OCI-LY1 (cell line): ENCODE data around the gene TRIM29.

Source experiments
- H2AFZ ChIP-seq: fragments of 200-600 bp; sonication (generic), shearing (Covaris generic); 2 replicates; pipeline ENCODE4 v1.6.0; 2014; ENCODE audit warnings: antibody characterized with exemption, mild to moderate bottlenecking, low read length
- H3F3A ChIP-seq: fragments of 200-600 bp; sonication (generic), shearing (Covaris generic); 2 replicates; pipeline ENCODE4 v1.6.0; 2014; ENCODE audit warnings: mild to moderate bottlenecking, antibody characterized with exemption, low read length, moderate library complexity; ENCODE audit not compliant: insufficient read depth
- H3K27ac ChIP-seq: fragments of 200-600 bp; sonication (generic); 2 replicates; pipeline ENCODE4 v1.5.1; 2014; ENCODE audit warnings: low read length, mixed run types, mild to moderate bottlenecking, low read depth; ENCODE audit not compliant: poor library complexity, severe bottlenecking
- H3K27me3 ChIP-seq: fragments of 200-600 bp; sonication (generic); 2 replicates; pipeline ENCODE4 v1.6.0; 2014; ENCODE audit warnings: antibody characterized with exemption, mild to moderate bottlenecking, low read length, moderate library complexity; ENCODE audit not compliant: insufficient read depth
- H3K36me3 ChIP-seq: fragments of 200-600 bp; sonication (generic); 2 replicates; pipeline ENCODE4 v1.6.1; 2014; ENCODE audit warnings: mild to moderate bottlenecking, antibody characterized with exemption, low read length, moderate library complexity, mixed read lengths; ENCODE audit not compliant: insufficient read depth
- H3K4me1 ChIP-seq: fragments of 200-600 bp; sonication (generic); 2 replicates; pipeline ENCODE4 v1.5.1; 2014; ENCODE audit warnings: mild to moderate bottlenecking, low read length, moderate library complexity; ENCODE audit not compliant: insufficient read depth, severe bottlenecking
- H3K4me2 ChIP-seq: fragments of 200-600 bp; sonication (generic), shearing (Covaris generic); 2 replicates; pipeline ENCODE4 v1.6.1; 2014; ENCODE audit warnings: low read length
- H3K4me3 ChIP-seq: fragments of 200-600 bp; sonication (generic); 2 replicates; pipeline ENCODE4 v1.5.1; 2014; ENCODE audit warnings: low read length, low read depth, mild to moderate bottlenecking, mixed read lengths; ENCODE audit not compliant: poor library complexity, severe bottlenecking
- H3K79me2 ChIP-seq: fragments of 200-600 bp; shearing (Covaris generic); 2 replicates; pipeline ENCODE4 v1.6.1; 2016; ENCODE audit warnings: mixed run types, low read length, mixed read lengths; ENCODE audit not compliant: insufficient read depth
- H3K9ac ChIP-seq: fragments of 200-600 bp; sonication (generic), shearing (Covaris generic); 2 replicates; pipeline ENCODE4 v1.6.1; 2014; ENCODE audit warnings: mild to moderate bottlenecking, low read length, mixed read lengths
- H3K9me2 ChIP-seq: fragments of 200-600 bp; sonication (generic), shearing (Covaris generic); 2 replicates; pipeline ENCODE4 v1.6.1; 2014; ENCODE audit warnings: low read depth, mild to moderate bottlenecking, low read length, mixed read lengths
- H3K9me3 ChIP-seq: fragments of 200-600 bp; shearing (Covaris generic); 2 replicates; pipeline ENCODE4 v1.6.1; 2014; ENCODE audit warnings: low read length, mixed read lengths
- H4K20me1 ChIP-seq: fragments of 200-600 bp; sonication (generic), shearing (Covaris generic); 2 replicates; pipeline ENCODE4 v1.6.0; 2016; ENCODE audit warnings: mild to moderate bottlenecking, low read length; ENCODE audit not compliant: insufficient read depth
- CTCF ChIP-seq: fragments of 200-600 bp; sonication (generic), shearing (Covaris generic); IDR thresholded peaks from 2 replicates; pipeline ENCODE4 v1.5.1; 2017; ENCODE audit warnings: mild to moderate bottlenecking, antibody characterized with exemption, low read length, moderate library complexity, mixed read lengths
- EZH2 ChIP-seq: fragments of 200-600 bp; sonication (generic), shearing (Covaris generic); IDR thresholded peaks from 2 replicates; pipeline ENCODE4 v1.8.0; 2017; ENCODE audit warnings: borderline replicate concordance, mixed run types, mild to moderate bottlenecking, antibody characterized with exemption, low read length, moderate library complexity, mixed read lengths

TRIM29 gene

GRCh38 chr11:120137611-120138521 lies at the start of gene TRIM29:
TRIM29 (minus strand) TSS chr11:120138113; CDS start chr11:120138031, 82 bp downstream.
- H3K4me2 ChIP-seq: no peak within 1 kb of the TSS
- H3K27me3 ChIP-seq: no peaks in the 10 kb centered on the region
- no peaks in the 10 kb centered on the region for H3F3A ChIP-seq
- no peaks in the 10 kb centered on the region for H3K36me3 ChIP-seq
- H3K79me2 ChIP-seq: no peaks in the 10 kb centered on the region
- no peaks in the 10 kb centered on the region for H3K4me1 ChIP-seq
- H3K4me3 ChIP-seq: no peak within 1 kb of the TSS
- no peaks in the 10 kb centered on the region for H3K9me3 ChIP-seq
- no peaks in the 10 kb centered on the region for H4K20me1 ChIP-seq
- H3K27ac ChIP-seq: no peak within 1 kb of the TSS
- no peak within 1 kb of the TSS for H2AFZ ChIP-seq
- no peak within 1 kb of the TSS for H3K9ac ChIP-seq
- no peaks in the 10 kb centered on the region for H3K9me2 ChIP-seq
- no peak for TF ChIP-seq CTCF
- no peak for TF ChIP-seq EZH2

GRCh38 chr11:120186774-120187591 lies 49.1 kb upstream of the TRIM29 start:
- Histone ChIP-seq H3K4me3 (no peak overlapping the region), H3K9ac (no peak overlapping the region), H3F3A (no peaks in the 10 kb centered on the region), H3K9me3 (no peaks in the 10 kb centered on the region), H3K79me2 (no peaks in the 10 kb centered on the region), H3K4me2 (no peak overlapping the region), H3K4me1 (no peaks in the 10 kb centered on the region), H3K27me3 (no peaks in the 10 kb centered on the region), H3K36me3 (no peaks in the 10 kb centered on the region), H4K20me1 (no peaks in the 10 kb centered on the region), H3K27ac (no peak overlapping the region), H3K9me2 (no peaks in the 10 kb centered on the region), H2AFZ (no peak overlapping the region)
- TF ChIP-seq CTCF (no peak), EZH2 (no peak)

- no peak for TF ChIP-seq CTCF
- TF ChIP-seq EZH2: no peak
- Histone ChIP-seq H2AFZ (no peak overlapping the region), H3K4me1 (no peaks in the 10 kb centered on the region), H3K4me3 (no peak overlapping the region), H3K27ac (no peak overlapping the region), H3K9ac (no peak overlapping the region), H3K79me2 (no peaks in the 10 kb centered on the region), H3K27me3 (no peaks in the 10 kb centered on the region), H4K20me1 (no peaks in the 10 kb centered on the region), H3K36me3 (no peaks in the 10 kb centered on the region), H3F3A (no peaks in the 10 kb centered on the region), H3K9me2 (no peaks in the 10 kb centered on the region), H3K4me2 (no peak overlapping the region), H3K9me3 (no peaks in the 10 kb centered on the region)
Observed at GRCh38 chr11:120186456-120186773, 48.5 kb upstream of the TRIM29 start.
